PC-3 (cell line): Measurements from ENCODE around the gene ZBTB12. TPM values are rescaled to one million over a fixed set of nuclear protein-coding genes. Genes with fewer than 3 reads are reported as not detected.

ENCODE experiments used
- ATAC-seq: fragments of 200-7000 bp; cut with Tn5 transposase; 2 replicates; pipeline ENCODE4 v1.9.1; 2020; ENCODE audit warnings: mild to moderate bottlenecking, moderate library complexity
- BruUV-seq: library from RNA; stranded (reverse); fragments of 400-500 nt; replicated peaks from 2 replicates; lab custom pipeline; 2021; lab: Mats Ljungman, UMichigan
- CTCF ChIA-PET: fragments of 300-600 bp; sonication (Branson Sonifier 250); formaldehyde crosslinking; loops from one replicate; lab custom pipeline; 2022; ENCODE audit warnings: antibody characterized with exemption; lab: Charles Lee
- POLR2A ChIA-PET: fragments of 300-600 bp; sonication (Branson Sonifier 250); formaldehyde crosslinking; loops from one replicate; lab custom pipeline; 2022; ENCODE audit warnings: antibody characterized with exemption; ENCODE audit not compliant: unreplicated experiment; lab: Charles Lee
- DNase-seq: peaks from one replicate; pipeline ENCODE4 v3.0.0-alpha.2; 2015
- H2AFZ ChIP-seq: fragments of 300-600 bp; sonication (generic); 2 replicates; pipeline ENCODE4 v1.6.0; 2016; ENCODE audit warnings: antibody characterized with exemption, low read length
- H3F3A ChIP-seq: fragments of 300-600 bp; sonication (generic); one replicate; pipeline ENCODE4 v1.6.0; 2017; ENCODE audit warnings: antibody characterized with exemption, low read length, control low read depth, mild to moderate bottlenecking; ENCODE audit not compliant: unreplicated experiment
- H3K27ac ChIP-seq: fragments of 300-600 bp; sonication (generic); 2 replicates; pipeline ENCODE4 v1.5.1; 2016; ENCODE audit warnings: mild to moderate bottlenecking, low read length
- H3K27me3 ChIP-seq: fragments of 300-600 bp; sonication (generic); 2 replicates; pipeline ENCODE4 v1.6.1; 2016; ENCODE audit warnings: low read length, mixed read lengths
- H3K36me3 ChIP-seq: fragments of 300-600 bp; sonication (generic); 2 replicates; pipeline ENCODE4 v1.6.1; 2016; ENCODE audit warnings: low read depth, mixed run types, low read length, mixed read lengths
- H3K4me1 ChIP-seq: fragments of 300-600 bp; sonication (generic); 2 replicates; pipeline ENCODE4 v1.5.1; 2016; ENCODE audit warnings: low read length; ENCODE audit not compliant: insufficient read depth
- H3K4me2 ChIP-seq: fragments of 300-600 bp; sonication (generic); 2 replicates; pipeline ENCODE4 v1.6.0; 2016; ENCODE audit warnings: low read length
- H3K4me3 ChIP-seq: fragments of 300-600 bp; sonication (generic); 2 replicates; pipeline ENCODE4 v1.5.1; 2016; ENCODE audit warnings: mild to moderate bottlenecking, low read length, mixed read lengths
- H3K79me2 ChIP-seq: fragments of 300-600 bp; sonication (generic); 2 replicates; pipeline ENCODE4 v1.6.1; 2017; ENCODE audit warnings: low read length, mixed read lengths
- H3K9ac ChIP-seq: fragments of 300-600 bp; sonication (generic); 2 replicates; pipeline ENCODE4 v1.6.0; 2016; ENCODE audit warnings: mild to moderate bottlenecking, low read length
- H3K9me2 ChIP-seq: fragments of 300-600 bp; sonication (generic); replicated peaks from 2 replicates; pipeline ENCODE4 v1.6.1; 2016; ENCODE audit warnings: mixed run types, low read length, mixed read lengths
- H3K9me3 ChIP-seq: fragments of 300-600 bp; sonication (generic); 2 replicates; pipeline ENCODE4 v1.6.1; 2016; ENCODE audit warnings: low read length, mixed read lengths
- H4K20me1 ChIP-seq: fragments of 300-600 bp; sonication (generic); 2 replicates; pipeline ENCODE4 v1.6.1; 2016; ENCODE audit warnings: low read length, mixed read lengths
- EZH2 ChIP-seq: fragments of 300-600 bp; sonication (generic); IDR thresholded peaks from one replicate; pipeline ENCODE4 v1.6.1; 2017; ENCODE audit warnings: antibody characterized with exemption, mild to moderate bottlenecking, low read length; ENCODE audit not compliant: unreplicated experiment
- EZH2phosphoT487 ChIP-seq: fragments of 300-600 bp; sonication (generic); IDR thresholded peaks from 2 replicates; pipeline ENCODE4 v1.6.1; 2018; ENCODE audit warnings: mild to moderate bottlenecking, antibody characterized with exemption, low read length, borderline replicate concordance
- intact Hi-C: fragments of 100-400 bp; cut with micrococcal nuclease; formaldehyde crosslinking; loops from 2 replicates; pipeline ENCODE4 v1.9.0; 2023
- total RNA-seq: library from RNA; depleted of rRNA; stranded (reverse); fragments of >200 nt; gene quantifications from 2 replicates; pipeline ENCODE4 v1.2.3, GENCODE V29; 2014
- TF ChIP-seq, protein P1 (sequence below): fragments of 300-600 bp; sonication (generic); conservative IDR thresholded peaks from 2 replicates; pipeline ENCODE4 v1.5.1; 2017; ENCODE audit warnings: antibody characterized with exemption, low read depth, mild to moderate bottlenecking, low read length

Gene ZBTB12
- total RNA-seq, 1 experiment from 2014 or later: 5.4 TPM

DNA sequence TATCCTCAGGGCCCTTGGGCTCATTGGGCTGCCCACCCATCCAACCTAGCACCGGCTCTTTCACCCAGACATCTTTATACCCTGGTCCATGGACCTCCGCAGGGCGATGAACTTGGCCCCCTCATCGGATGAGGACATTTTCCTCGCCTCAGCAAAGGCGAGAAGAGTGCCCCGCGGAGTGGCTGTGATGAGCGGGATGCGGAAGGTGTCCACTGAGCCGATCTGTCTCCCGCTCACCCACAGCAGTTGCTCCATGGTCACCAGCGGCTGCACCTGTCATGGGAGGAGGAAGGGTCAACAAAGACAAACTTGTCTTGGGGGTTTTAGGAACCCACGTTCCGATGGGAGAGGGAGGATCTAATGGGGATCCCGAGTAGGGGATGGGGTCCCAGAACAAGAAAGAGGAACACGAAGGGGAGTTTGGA is 40.0 kb downstream of the ZBTB12 start:
- H3K4me1 ChIP-seq: peaks cover 5% of the 10 kb centered on the region; the same call in 1 of the 2 replicates
- no peak overlapping the region for H3K27ac ChIP-seq
- TF ChIP-seq, protein P1, sequence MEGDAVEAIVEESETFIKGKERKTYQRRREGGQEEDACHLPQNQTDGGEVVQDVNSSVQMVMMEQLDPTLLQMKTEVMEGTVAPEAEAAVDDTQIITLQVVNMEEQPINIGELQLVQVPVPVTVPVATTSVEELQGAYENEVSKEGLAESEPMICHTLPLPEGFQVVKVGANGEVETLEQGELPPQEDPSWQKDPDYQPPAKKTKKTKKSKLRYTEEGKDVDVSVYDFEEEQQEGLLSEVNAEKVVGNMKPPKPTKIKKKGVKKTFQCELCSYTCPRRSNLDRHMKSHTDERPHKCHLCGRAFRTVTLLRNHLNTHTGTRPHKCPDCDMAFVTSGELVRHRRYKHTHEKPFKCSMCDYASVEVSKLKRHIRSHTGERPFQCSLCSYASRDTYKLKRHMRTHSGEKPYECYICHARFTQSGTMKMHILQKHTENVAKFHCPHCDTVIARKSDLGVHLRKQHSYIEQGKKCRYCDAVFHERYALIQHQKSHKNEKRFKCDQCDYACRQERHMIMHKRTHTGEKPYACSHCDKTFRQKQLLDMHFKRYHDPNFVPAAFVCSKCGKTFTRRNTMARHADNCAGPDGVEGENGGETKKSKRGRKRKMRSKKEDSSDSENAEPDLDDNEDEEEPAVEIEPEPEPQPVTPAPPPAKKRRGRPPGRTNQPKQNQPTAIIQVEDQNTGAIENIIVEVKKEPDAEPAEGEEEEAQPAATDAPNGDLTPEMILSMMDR: no peak
- TF ChIP-seq EZH2phosphoT487: no peak
- H3K9ac ChIP-seq: peak overlapping the region; percentile 63
- intact Hi-C loops: loop anchor here (2.0 to 10.0 kb wide), 3 partner anchors 35 to 177 kb away; partner anchors contain the start of genes EHMT2 and LY6G5C
- no peaks in the 10 kb centered on the region for H3K9me3 ChIP-seq
- H3K27me3 ChIP-seq: no peaks in the 10 kb centered on the region
- peak overlapping the region; percentile 65 for H2AFZ ChIP-seq
- DNase-seq (no peak), ATAC-seq (no peak)
- H3K36me3 ChIP-seq: peaks cover 7% of the 10 kb centered on the region
- no TSS peak for BruUV-seq
- H3K9me2 ChIP-seq: no peaks in the 10 kb centered on the region
- H3K79me2 ChIP-seq: 0 out of 2 replicates have a peak, but pooled peaks cover 5% of the 10 kb centered on the region
- no peaks in the 10 kb centered on the region for H3F3A ChIP-seq
- no peaks in the 10 kb centered on the region for H4K20me1 ChIP-seq
- peak overlapping the region; percentile 78 for H3K4me3 ChIP-seq
- ChIA-PET CTCF (no interaction called here), POLR2A (no interaction called here)
- H3K4me2 ChIP-seq: peak overlapping the region; percentile 95

DNA sequence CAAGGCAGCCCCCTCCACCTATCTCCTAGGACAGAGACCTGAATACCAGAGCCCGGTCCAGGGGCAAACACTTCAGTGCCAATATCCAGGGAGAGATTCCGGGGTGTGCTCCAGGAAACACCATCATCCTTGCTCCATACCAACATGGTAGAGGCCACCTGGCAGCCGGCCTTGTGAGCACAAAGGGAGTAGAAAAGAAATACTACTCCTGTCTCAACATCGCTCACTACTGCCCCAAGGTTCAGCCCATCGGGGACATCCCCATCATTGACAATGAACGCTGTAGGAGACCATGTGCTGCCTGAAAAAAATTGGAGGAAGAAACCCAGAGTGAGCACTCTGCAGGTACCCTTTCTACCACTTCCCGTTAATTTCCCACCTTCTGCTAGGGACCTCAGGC is 40.7 kb downstream of the ZBTB12 start:
- no peak overlapping the region for H2AFZ ChIP-seq
- peaks cover 7% of the 10 kb centered on the region for H3K36me3 ChIP-seq
- POLR2A ChIA-PET: no interaction called here
- CTCF ChIA-PET: no interaction called here
- ATAC-seq (no peak), DNase-seq (no peak)
- peaks cover 5% of the 10 kb centered on the region; the same call in 1 of the 2 replicates for H3K4me1 ChIP-seq
- intact Hi-C loops: loop anchor here (5.0 to 10.0 kb wide), 2 partner anchors 36 to 176 kb away; partner anchors contain the start of genes EHMT2 and LY6G5C
- no peak overlapping the region for H3K4me3 ChIP-seq
- no peak overlapping the region for H3K27ac ChIP-seq
- H3K79me2 ChIP-seq: 0 out of 2 replicates have a peak, but pooled peaks cover 5% of the 10 kb centered on the region
- H3K9me3 ChIP-seq: no peaks in the 10 kb centered on the region
- peak overlapping the region; percentile 95; the same call in 1 of the 2 replicates for H3K4me2 ChIP-seq
- H3K9me2 ChIP-seq: no peaks in the 10 kb centered on the region
- no peaks in the 10 kb centered on the region for H3K27me3 ChIP-seq
- no peak for TF ChIP-seq EZH2
- TF ChIP-seq, protein P1: no peak
- no peak for TF ChIP-seq EZH2phosphoT487
- no peaks in the 10 kb centered on the region for H3F3A ChIP-seq
- H3K9ac ChIP-seq: no peak overlapping the region
- H4K20me1 ChIP-seq: no peaks in the 10 kb centered on the region
- no TSS peak for BruUV-seq

GRCh38 chr6:31860349-31860748 is 41.5 kb downstream of the ZBTB12 start:
- ChIA-PET POLR2A (no interaction called here), CTCF (no interaction called here)
- no peak for TF ChIP-seq EZH2phosphoT487
- TF ChIP-seq, protein P1: no peak
- TF ChIP-seq EZH2: no peak
- Histone ChIP-seq H3K27me3 (no peaks in the 10 kb centered on the region), H2AFZ (no peak overlapping the region), H4K20me1 (no peaks in the 10 kb centered on the region), H3K4me1 (peaks cover 5% of the 10 kb centered on the region; the same call in 1 of the 2 replicates), H3K4me3 (no peak overlapping the region), H3K9me3 (no peaks in the 10 kb centered on the region), H3K27ac (no peak overlapping the region), H3K9me2 (no peaks in the 10 kb centered on the region), H3K9ac (no peak overlapping the region), H3K4me2 (no peak overlapping the region), H3K36me3 (peaks cover 7% of the 10 kb centered on the region), H3K79me2 (0 out of 2 replicates have a peak, but pooled peaks cover 5% of the 10 kb centered on the region), H3F3A (no peaks in the 10 kb centered on the region)
- DNase-seq: no peak
- no TSS peak for BruUV-seq
- intact Hi-C loops: loop anchor here (5.0 to 10.0 kb wide), 2 partner anchors 37 to 176 kb away; partner anchors contain the start of genes EHMT2 and LY6G5C
- ATAC-seq: no peak
